NCI-H446 (cell line): ENCODE results near the gene NFIA.

Experiments used
- DNase-seq, 2 experiments: peaks; one replicate each; lab custom pipeline; 2025; lab: John Stamatoyannopoulos, UW

Gene NFIA

GRCh38 chr1:61082311-61083012 lies at the start of gene NFIA:
Gene NFIA, plus strand, starts transcription at chr1:61082561.
- peak in 1 of 2 experiments; percentile 65 for DNase-seq

- no peak for DNase-seq
Measured at GRCh38 chr1:61035880-61036279, 46.5 kb upstream of the NFIA start.

GRCh38 chr1:61042466-61043009 lies 39.8 kb upstream of the NFIA start:
- no peak for DNase-seq

- peak in 1 of 2 experiments; percentile 9 for DNase-seq
Measured at GRCh38 chr1:61043010-61043820, 39.1 kb upstream of the NFIA start.

- no peak for DNase-seq
Measured at GRCh38 chr1:61046434-61046833, 35.9 kb upstream of the NFIA start.

GRCh38 chr1:61047061-61047460 lies 35.3 kb upstream of the NFIA start:
- no peak for DNase-seq

- DNase-seq: peak; percentile 83 to 89
Measured at GRCh38 chr1:61049850-61050540, 32.4 kb upstream of the NFIA start.

GRCh38 chr1:61050541-61051442 lies 31.6 kb upstream of the NFIA start:
- no peak for DNase-seq

- no peak for DNase-seq
Measured at GRCh38 chr1:61051443-61051718, 31.0 kb upstream of the NFIA start.

GRCh38 chr1:61051719-61052394 lies 30.5 kb upstream of the NFIA start:
- no peak for DNase-seq

GRCh38 chr1:61052395-61053225 lies 29.8 kb upstream of the NFIA start:
- no peak for DNase-seq

- no peak for DNase-seq
Measured at GRCh38 chr1:61053226-61053711, 29.1 kb upstream of the NFIA start.

- no peak for DNase-seq
Measured at GRCh38 chr1:61053712-61054600, 28.4 kb upstream of the NFIA start.

- no peak for DNase-seq
Measured at GRCh38 chr1:61054601-61054993, 27.8 kb upstream of the NFIA start.

GRCh38 chr1:61055110-61055614 lies 27.2 kb upstream of the NFIA start:
- no peak for DNase-seq

GRCh38 chr1:61056196-61056572 lies 26.2 kb upstream of the NFIA start:
- DNase-seq: no peak

GRCh38 chr1:61056573-61057439 lies 25.6 kb upstream of the NFIA start:
- DNase-seq: peak; percentile 29 to 77
